ENCODE data around the gene UBE3C. TPM values are rescaled to one million over a fixed set of nuclear protein-coding genes. Genes with fewer than 3 reads are reported as not detected.
"Not testable (repeated sequence)": the region's sequence is repeated elsewhere in the genome, so short reads cannot be mapped to it uniquely, and the experiment has no call there.

Gene UBE3C
- total RNA-seq, 1 experiment from 2014 or later, result 74.6 TPM

DNA sequence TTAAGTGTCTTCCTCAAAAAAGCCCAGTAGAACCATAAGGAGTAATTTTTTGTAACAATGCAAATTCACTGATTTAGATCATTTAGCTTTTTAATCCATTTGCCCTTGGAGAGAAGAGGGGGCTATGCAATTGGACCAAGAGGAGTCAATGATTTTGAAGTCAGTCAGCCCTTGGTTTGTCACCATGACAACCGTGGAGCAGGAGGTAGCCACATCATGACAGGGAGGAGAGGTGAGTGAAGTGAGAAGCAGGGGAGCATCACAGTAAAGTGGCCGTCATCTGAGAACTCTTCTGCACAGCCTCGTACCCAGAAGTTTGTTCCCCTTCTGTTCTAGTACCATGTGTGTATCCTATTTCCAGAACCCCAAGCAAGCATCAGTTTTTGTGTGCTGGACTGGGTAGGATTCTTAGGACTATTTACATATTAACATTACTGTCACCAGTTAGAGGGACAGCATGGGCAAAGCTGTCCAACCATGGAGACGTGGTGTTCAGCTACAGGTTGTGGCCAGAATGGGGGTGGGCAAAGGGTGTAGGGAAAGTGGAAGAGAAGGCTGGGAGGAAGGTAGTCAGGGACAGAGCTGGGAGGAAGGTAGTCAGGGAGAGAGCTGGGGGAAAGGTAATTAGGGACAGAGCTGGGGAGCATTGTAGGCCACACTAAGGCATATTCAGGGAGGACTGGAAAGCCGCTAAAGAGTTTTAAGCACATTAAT is 13.1 kb downstream of the UBE3C start:
- Histone ChIP-seq H3K36me3 (no peaks in the 10 kb centered on the region; the same call in 1 of the 2 replicates), H3K4me3 (no peak overlapping the region), H3K9me3 (no peaks in the 10 kb centered on the region), H3K27me3 (no peaks in the 10 kb centered on the region)
- DNase-seq, result no peak

GRCh38 chr7:157152391-157152937 is 13.7 kb downstream of the UBE3C start:
- DNase-seq, result no peak
- H3K36me3 ChIP-seq, result no peaks in the 10 kb centered on the region; the same call in 1 of the 2 replicates
- H3K27me3 ChIP-seq, result no peaks in the 10 kb centered on the region
- no peak overlapping the region for H3K4me3 ChIP-seq
- no peaks in the 10 kb centered on the region for H3K9me3 ChIP-seq

DNA sequence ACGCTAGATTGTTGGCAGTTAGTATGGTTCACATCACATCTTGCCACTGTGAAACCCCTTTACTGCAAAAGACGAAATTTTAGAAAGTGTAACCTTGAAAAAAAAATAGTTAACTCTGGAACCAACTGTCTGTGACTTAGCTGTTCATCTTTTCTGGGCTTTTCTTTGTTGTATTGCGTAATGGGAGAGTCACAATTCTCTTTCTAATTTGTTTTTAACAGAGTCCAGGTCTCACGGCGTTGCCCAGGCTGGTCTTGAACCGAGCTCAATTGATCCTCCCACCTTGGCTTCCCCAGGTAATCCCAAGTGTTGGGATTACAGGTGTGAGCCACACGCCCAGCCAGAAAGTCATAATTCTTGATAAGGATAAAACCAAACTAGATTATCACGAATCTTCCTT is 14.5 kb downstream of the UBE3C start:
- Histone ChIP-seq H3K36me3 (no peaks in the 10 kb centered on the region; the same call in 1 of the 2 replicates), H3K27me3 (no peaks in the 10 kb centered on the region), H3K4me3 (no peak overlapping the region), H3K9me3 (no peaks in the 10 kb centered on the region)
- DNase-seq, result no peak

GRCh38 chr7:157155959-157156358 is 17.2 kb downstream of the UBE3C start:
- H3K4me3 ChIP-seq, result no peak overlapping the region
- no peaks in the 10 kb centered on the region for H3K27me3 ChIP-seq
- H3K9me3 ChIP-seq, result no peaks in the 10 kb centered on the region
- no peaks in the 10 kb centered on the region; the same call in 1 of the 2 replicates for H3K36me3 ChIP-seq
- no peak for DNase-seq

DNA sequence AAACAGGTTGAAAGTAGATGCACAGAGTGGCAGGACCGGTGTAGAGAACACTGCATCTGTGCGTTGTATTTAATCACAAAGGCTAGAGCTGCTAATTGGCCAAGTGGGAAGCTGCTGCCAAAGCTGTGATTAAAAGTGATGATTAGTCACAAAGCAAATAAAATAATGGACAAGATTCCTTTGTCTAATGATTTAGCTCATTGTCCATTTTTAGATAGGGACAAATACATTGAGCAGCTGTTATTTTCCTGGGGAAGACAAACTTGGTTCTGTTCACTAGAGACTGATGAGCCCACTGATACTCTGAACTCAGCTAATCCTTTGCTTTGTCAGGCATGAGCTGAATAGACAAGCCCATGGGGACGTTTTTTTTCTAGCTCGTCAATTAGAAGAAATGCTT is 19.7 kb downstream of the UBE3C start:
- Histone ChIP-seq H3K4me3 (no peak overlapping the region), H3K27me3 (no peaks in the 10 kb centered on the region), H3K36me3 (no peaks in the 10 kb centered on the region), H3K9me3 (no peaks in the 10 kb centered on the region)
- no peak for DNase-seq

GRCh38 chr7:157159537-157159936 is 20.8 kb downstream of the UBE3C start:
- not testable (repeated sequence) for DNase-seq, H3K36me3 ChIP-seq, H3K27me3 ChIP-seq, H3K4me3 ChIP-seq, H3K9me3 ChIP-seq

- Histone ChIP-seq H3K9me3 (no peaks in the 10 kb centered on the region), H3K27me3 (no peaks in the 10 kb centered on the region), H3K4me3 (no peak overlapping the region), H3K36me3 (peaks cover 6% of the 10 kb centered on the region; the same call in 1 of the 2 replicates)
- no peak for DNase-seq
Measured at GRCh38 chr7:157160433-157160832, 21.7 kb downstream of the UBE3C start.

- H3K27me3 ChIP-seq, result no peaks in the 10 kb centered on the region
- H3K4me3 ChIP-seq, result no peak overlapping the region
- H3K9me3 ChIP-seq, result no peaks in the 10 kb centered on the region
- no peak for DNase-seq
- H3K36me3 ChIP-seq, result peaks cover 22% of the 10 kb centered on the region
Measured at GRCh38 chr7:157165987-157166386, 27.3 kb downstream of the UBE3C start.

DNA sequence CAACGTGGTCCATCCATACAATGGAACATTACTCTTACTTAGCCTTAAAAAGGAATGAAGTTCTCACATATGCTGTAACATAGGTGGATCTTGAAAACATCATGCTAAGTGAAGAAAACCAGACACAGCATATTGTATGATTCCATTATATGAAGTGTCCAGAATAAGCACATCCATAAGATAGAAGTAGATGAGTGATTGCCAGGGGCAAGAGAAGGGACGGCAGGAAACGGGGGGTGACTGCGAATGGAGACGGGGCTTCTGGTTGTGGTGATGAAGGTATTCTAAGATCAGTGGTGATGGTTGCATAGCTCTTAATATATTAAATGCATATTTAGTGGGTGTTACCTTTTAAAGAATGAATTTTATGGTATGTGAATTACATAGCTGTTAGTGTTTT is 29.8 kb downstream of the UBE3C start:
- no peaks in the 10 kb centered on the region for H3K27me3 ChIP-seq
- no peak overlapping the region for H3K4me3 ChIP-seq
- DNase-seq, result no peak
- peaks cover 24% of the 10 kb centered on the region for H3K36me3 ChIP-seq
- H3K9me3 ChIP-seq, result no peaks in the 10 kb centered on the region

GRCh38 chr7:157176771-157177170 is 38.0 kb downstream of the UBE3C start:
- Histone ChIP-seq H3K27me3 (no peaks in the 10 kb centered on the region), H3K9me3 (no peaks in the 10 kb centered on the region), H3K36me3 (peaks cover 41% of the 10 kb centered on the region), H3K4me3 (no peak overlapping the region)
- no peak for DNase-seq

DNA sequence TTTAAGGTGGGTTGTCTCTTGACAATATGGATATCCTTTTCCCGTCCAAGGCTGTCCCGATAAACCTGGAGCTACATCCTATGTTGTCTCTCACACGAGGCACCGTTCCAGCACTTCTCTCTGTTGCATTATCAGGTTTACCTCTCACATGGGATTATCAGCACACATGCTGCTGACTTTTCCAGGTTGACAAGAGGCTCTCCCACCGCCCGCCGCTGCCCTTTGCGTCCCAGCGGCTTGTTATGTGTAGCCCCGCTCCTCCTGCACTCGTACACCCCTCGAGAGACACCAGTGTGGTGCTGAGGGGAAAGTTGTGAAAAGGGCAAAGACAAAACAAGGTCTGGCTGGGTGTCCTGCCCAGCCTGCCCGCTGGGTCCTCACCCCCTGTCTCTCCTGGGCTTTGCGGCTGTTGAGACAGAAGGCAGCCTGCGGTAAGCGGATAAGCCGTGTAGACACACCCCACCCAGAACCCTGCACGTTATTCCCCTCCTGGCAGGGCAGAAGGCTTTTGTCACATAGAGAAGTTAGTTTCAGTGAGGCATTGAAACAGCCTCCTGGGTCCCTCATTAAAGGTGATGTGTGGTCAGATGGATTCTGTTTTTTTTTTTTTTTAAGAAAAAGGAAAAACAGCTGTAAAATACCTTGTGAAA is 38.7 kb downstream of the UBE3C start:
- peaks cover 46% of the 10 kb centered on the region for H3K36me3 ChIP-seq
- no peaks in the 10 kb centered on the region for H3K27me3 ChIP-seq
- no peak for DNase-seq
- H3K9me3 ChIP-seq, result no peaks in the 10 kb centered on the region
- no peak overlapping the region for H3K4me3 ChIP-seq

GRCh38 chr7:157177983-157178381 is 39.3 kb downstream of the UBE3C start:
- Histone ChIP-seq H3K27me3 (no peaks in the 10 kb centered on the region), H3K4me3 (no peak overlapping the region), H3K36me3 (peaks cover 46% of the 10 kb centered on the region), H3K9me3 (no peaks in the 10 kb centered on the region)
- DNase-seq, result no peak

DNA sequence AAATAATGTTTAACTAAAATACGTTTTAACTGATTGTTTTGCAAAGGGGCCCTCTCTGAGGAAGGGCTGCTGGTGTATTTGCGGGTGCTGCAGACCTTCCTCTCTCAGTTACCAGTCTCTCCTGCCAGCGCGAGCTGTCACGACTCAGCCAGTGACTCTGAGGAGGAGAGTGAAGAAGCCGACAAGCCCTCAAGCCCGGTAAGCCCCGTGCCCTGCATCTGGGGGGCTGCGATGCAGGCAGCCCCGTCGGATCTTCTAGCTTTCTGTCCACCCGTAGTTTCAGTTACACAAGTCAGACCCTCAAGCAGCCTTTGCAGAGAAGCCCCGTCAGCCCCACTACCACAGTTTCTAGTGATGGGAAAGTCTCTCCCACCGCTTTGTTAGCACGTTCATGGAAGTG is 45.1 kb downstream of the UBE3C start:
- Histone ChIP-seq H3K9me3 (no peaks in the 10 kb centered on the region), H3K4me3 (no peak overlapping the region), H3K36me3 (peaks cover 48% of the 10 kb centered on the region), H3K27me3 (no peaks in the 10 kb centered on the region)
- no peak for DNase-seq

GRCh38 chr7:157188091-157188665 is 49.5 kb downstream of the UBE3C start:
- H3K27me3 ChIP-seq, result no peaks in the 10 kb centered on the region
- H3K9me3 ChIP-seq, result no peaks in the 10 kb centered on the region
- H3K4me3 ChIP-seq, result no peak overlapping the region
- peaks cover 32% of the 10 kb centered on the region for H3K36me3 ChIP-seq
- DNase-seq, result no peak

DNA sequence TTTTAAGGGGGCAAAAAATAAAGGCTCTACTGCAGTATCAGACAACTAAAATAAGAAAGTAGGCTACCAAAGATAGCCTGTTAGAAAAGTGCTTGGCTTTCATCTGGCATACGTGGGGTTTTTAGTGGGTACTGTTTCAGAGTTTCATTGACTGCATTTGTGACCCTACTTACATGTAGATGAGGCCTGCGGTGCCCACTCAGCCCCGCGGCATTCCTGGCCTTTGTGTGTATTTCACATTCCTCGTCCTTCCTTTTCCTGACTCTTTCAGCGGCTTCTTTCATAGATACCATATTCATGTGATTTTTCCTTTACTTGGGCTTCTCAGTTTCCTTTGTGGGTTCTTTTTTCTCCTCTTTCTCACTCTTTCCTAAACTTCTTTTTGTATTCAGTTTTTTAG is 50.7 kb downstream of the UBE3C start:
- no peak for DNase-seq
- Histone ChIP-seq H3K27me3 (no peaks in the 10 kb centered on the region), H3K9me3 (no peaks in the 10 kb centered on the region), H3K36me3 (peaks cover 28% of the 10 kb centered on the region), H3K4me3 (no peak overlapping the region)

- no peak overlapping the region for H3K4me3 ChIP-seq
- no peaks in the 10 kb centered on the region for H3K27me3 ChIP-seq
- peaks cover 31% of the 10 kb centered on the region for H3K36me3 ChIP-seq
- H3K9me3 ChIP-seq, result no peaks in the 10 kb centered on the region
- no peak for DNase-seq
Measured at GRCh38 chr7:157192861-157193260, 54.1 kb downstream of the UBE3C start.

DNA sequence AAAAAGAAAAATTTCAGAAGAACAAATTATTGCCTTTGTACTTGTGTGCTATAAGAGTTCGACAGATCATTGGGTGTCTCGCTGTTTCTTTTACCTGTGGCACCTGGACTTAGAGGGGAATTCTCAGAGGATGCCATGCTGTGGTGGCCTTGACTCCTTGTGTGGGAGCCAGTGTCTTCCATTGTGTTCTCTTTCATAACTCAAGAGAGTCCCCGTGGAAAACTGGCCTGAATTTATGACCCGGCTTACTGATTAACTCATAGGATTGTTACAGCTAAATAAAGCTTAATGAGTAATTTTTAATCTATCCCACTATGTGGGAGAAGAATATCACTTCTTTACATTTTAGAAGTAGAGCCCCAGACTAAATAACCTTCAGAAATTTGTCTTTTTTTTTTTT is 54.5 kb downstream of the UBE3C start:
- H3K36me3 ChIP-seq, result peaks cover 29% of the 10 kb centered on the region
- no peak overlapping the region for H3K4me3 ChIP-seq
- no peaks in the 10 kb centered on the region for H3K27me3 ChIP-seq
- no peaks in the 10 kb centered on the region for H3K9me3 ChIP-seq
- no peak for DNase-seq

Data from MG63 (cell line).